HEK293 (cell line): ENCODE measurements around the gene NAV3.

Experiments used
- CTCF ChIA-PET: fragments of 350-600 bp; formaldehyde crosslinking; extraction: SDS; loops from one replicate; lab custom pipeline; 2021; ENCODE audit warnings: antibody characterized with exemption; lab: Yijun Ruan, JAX
- POLR2A ChIA-PET: fragments of 300-600 bp; formaldehyde crosslinking; extraction: SDS; loops from one replicate; lab custom pipeline; 2020; ENCODE audit warnings: antibody characterized with exemption, inconsistent platforms; lab: Yijun Ruan, JAX
- H3K27ac ChIP-seq: fragments of 200-500 bp; sonication (Bioruptor generic); 2 replicates; pipeline ENCODE4 v1.5.1; 2014; ENCODE audit warnings: low read depth, low read length, control low read depth, inconsistent platforms; ENCODE audit errors: extremely low read depth
- H3K36me3 ChIP-seq, 2 experiments: fragments of 200-500 bp in 1 of 2; sonication (Bioruptor generic) in 1 of 2; 1 replicate in 1 of 2; 2 replicates in 1 of 2; pipeline ENCODE4 v1.5.1; 2014 to 2017; ENCODE audit warnings: inconsistent platforms in 2 of 2, low read length in 2 of 2; ENCODE audit not compliant: control insufficient read depth in 2 of 2, insufficient read depth in 1 of 2
- H3K4me1 ChIP-seq: fragments of 200-500 bp; sonication (Bioruptor generic); 2 replicates; pipeline ENCODE4 v1.5.1; 2014; ENCODE audit warnings: mild to moderate bottlenecking, low read length, inconsistent platforms; ENCODE audit not compliant: control insufficient read depth, insufficient read depth
- H3K4me3 ChIP-seq: 2 replicates; pipeline ENCODE4 v1.5.1; 2011; ENCODE audit warnings: low read depth, mild to moderate bottlenecking, control low read depth, low read length, moderate library complexity
- H3K9me3 ChIP-seq: fragments of 200-500 bp; sonication (Bioruptor generic); 2 replicates; pipeline ENCODE4 v1.5.1; 2014; ENCODE audit warnings: low read depth, low read length, inconsistent platforms; ENCODE audit not compliant: control insufficient read depth, insufficient read depth
- GFI1B ChIP-seq: fragments of 450-650 bp; formaldehyde crosslinking; IDR thresholded peaks from 2 replicates; pipeline ENCODE4 v1.5.1; 2016; ENCODE audit warnings: missing biosample characterization, missing genetic modification characterization
- HOXD13 ChIP-seq: sonication (generic); formaldehyde crosslinking; IDR thresholded peaks from 2 replicates; pipeline ENCODE4 v1.8.0; 2022; ENCODE audit warnings: missing genetic modification reagents, borderline replicate concordance
- KLF7 ChIP-seq: fragments of 450-650 bp; formaldehyde crosslinking; IDR thresholded peaks from 2 replicates; pipeline ENCODE4 v1.5.1; 2016; ENCODE audit warnings: missing biosample characterization, missing genetic modification characterization, borderline replicate concordance
- OSR2 ChIP-seq: fragments of 450-650 bp; formaldehyde crosslinking; IDR thresholded peaks from 2 replicates; pipeline ENCODE4 v1.5.1; 2016; ENCODE audit warnings: missing biosample characterization, missing genetic modification characterization
- TRIM28 ChIP-seq: IDR thresholded peaks from 2 replicates; pipeline ENCODE4 v1.6.1; 2011; ENCODE audit warnings: low read length, control low read depth, borderline replicate concordance
- WT1 ChIP-seq: fragments of 450-650 bp; formaldehyde crosslinking; IDR thresholded peaks from 2 replicates; pipeline ENCODE4 v1.5.1; 2016; ENCODE audit warnings: missing biosample characterization, missing genetic modification characterization
- ZIC2 ChIP-seq: fragments of 450-650 bp; formaldehyde crosslinking; IDR thresholded peaks from 2 replicates; pipeline ENCODE4 v1.5.1; 2016; ENCODE audit warnings: missing biosample characterization, missing genetic modification characterization
- ZNF121 ChIP-seq: fragments of 450-650 bp; formaldehyde crosslinking; IDR thresholded peaks from 2 replicates; pipeline ENCODE4 v1.5.1; 2016; ENCODE audit warnings: missing biosample characterization, missing genetic modification characterization
- ZNF175 ChIP-seq: fragments of 450-650 bp; formaldehyde crosslinking; IDR thresholded peaks from 2 replicates; pipeline ENCODE4 v1.5.1; 2016; ENCODE audit warnings: missing biosample characterization, missing genetic modification characterization
- ZNF239 ChIP-seq: fragments of 450-650 bp; formaldehyde crosslinking; IDR thresholded peaks from 2 replicates; pipeline ENCODE4 v1.5.1; 2016; ENCODE audit warnings: missing biosample characterization, missing genetic modification characterization
- ZNF274 ChIP-seq, 2 experiments: fragments of 200-500 bp in 1 of 2; fragments of 450-650 bp in 1 of 2; sonication (Bioruptor generic) in 1 of 2; formaldehyde crosslinking in 1 of 2; IDR thresholded peaks; 2 replicates each; pipeline versions ENCODE4 v1.5.1 to v1.6.1; 2014 to 2016; ENCODE audit warnings: borderline replicate concordance in 1 of 2, inconsistent platforms in 1 of 2, low read length in 1 of 2, missing biosample characterization in 1 of 2, missing genetic modification characterization in 1 of 2
- ZNF302 ChIP-seq: fragments of 450-650 bp; formaldehyde crosslinking; IDR thresholded peaks from 2 replicates; pipeline ENCODE4 v1.5.1; 2016; ENCODE audit warnings: missing biosample characterization, missing genetic modification characterization, low read depth
- ZNF350 ChIP-seq: fragments of 450-650 bp; formaldehyde crosslinking; IDR thresholded peaks from 2 replicates; pipeline ENCODE4 v1.5.0; 2017; ENCODE audit warnings: missing biosample characterization, mild to moderate bottlenecking, missing genetic modification characterization
- ZNF501 ChIP-seq: fragments of 450-650 bp; formaldehyde crosslinking; IDR thresholded peaks from 2 replicates; pipeline ENCODE4 v1.5.1; 2016; ENCODE audit warnings: missing biosample characterization, missing genetic modification characterization
- ZNF510 ChIP-seq: fragments of 450-650 bp; formaldehyde crosslinking; IDR thresholded peaks from 2 replicates; pipeline ENCODE4 v1.5.1; 2018; ENCODE audit warnings: mild to moderate bottlenecking, missing genetic modification characterization, missing biosample characterization; ENCODE audit not compliant: insufficient replicate concordance
- ZNF610 ChIP-seq: fragments of 450-650 bp; formaldehyde crosslinking; IDR thresholded peaks from 2 replicates; pipeline ENCODE4 v1.5.1; 2016; ENCODE audit warnings: missing biosample characterization, missing genetic modification characterization, borderline replicate concordance
- ZNF707 ChIP-seq: fragments of 450-650 bp; formaldehyde crosslinking; IDR thresholded peaks from 2 replicates; pipeline ENCODE4 v1.5.1; 2016; ENCODE audit warnings: missing biosample characterization, missing genetic modification characterization
- ZNF791 ChIP-seq: fragments of 450-650 bp; formaldehyde crosslinking; IDR thresholded peaks from 2 replicates; pipeline ENCODE4 v1.5.1; 2016; ENCODE audit warnings: missing biosample characterization, missing genetic modification characterization
- ZSCAN30 ChIP-seq: fragments of 450-650 bp; IDR thresholded peaks from 2 replicates; pipeline ENCODE4 v1.5.1; 2018; ENCODE audit warnings: missing biosample characterization, mild to moderate bottlenecking, missing genetic modification characterization, moderate library complexity
- TF ChIP-seq, protein P1 (sequence below): fragments of 450-650 bp; formaldehyde crosslinking; IDR thresholded peaks from 2 replicates; pipeline ENCODE4 v1.5.1; 2016; ENCODE audit warnings: missing biosample characterization, missing genetic modification characterization, borderline replicate concordance
- TF ChIP-seq, protein P2 (sequence below): fragments of 450-650 bp; formaldehyde crosslinking; IDR thresholded peaks from 2 replicates; pipeline ENCODE4 v1.5.1; 2016; ENCODE audit warnings: missing biosample characterization, missing genetic modification characterization
- TF ChIP-seq, protein P3 (sequence below): fragments of 450-650 bp; formaldehyde crosslinking; IDR thresholded peaks from 2 replicates; pipeline ENCODE4 v1.5.1; 2016; ENCODE audit warnings: missing biosample characterization, missing genetic modification characterization

NAV3 gene

DNA sequence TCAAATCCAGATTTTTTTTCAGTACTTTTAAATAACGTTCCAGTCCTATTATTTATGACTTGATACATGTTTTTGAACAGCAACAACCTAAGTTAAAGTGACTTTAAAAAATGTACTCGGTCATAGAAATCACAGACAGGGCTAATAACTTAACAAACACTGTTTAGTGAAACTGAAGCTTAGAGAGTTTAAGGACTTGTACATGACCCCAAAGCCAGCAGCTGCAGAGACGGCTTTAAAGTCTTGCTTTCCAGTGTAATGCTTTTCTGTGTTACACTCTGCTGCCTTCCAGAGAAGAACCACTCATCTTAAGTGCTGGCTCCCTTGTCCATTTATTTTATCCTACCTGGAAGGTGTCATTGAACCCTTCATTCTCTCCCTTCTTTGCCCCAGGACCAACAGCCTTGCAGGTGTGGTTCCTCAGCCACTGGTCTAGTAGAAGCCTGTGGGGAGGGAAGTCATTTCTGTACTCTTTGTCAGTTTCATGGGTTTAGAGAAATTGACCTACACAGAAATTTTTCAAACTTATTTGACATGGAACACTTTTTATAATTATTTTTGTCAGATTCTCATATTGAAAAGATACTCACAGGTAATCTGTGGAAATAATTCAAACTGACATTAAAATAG is 60.9 kb downstream of the NAV3 start:
- Histone ChIP-seq H3K9me3 (no peaks in the 10 kb centered on the region), H3K4me1 (peaks cover 30% of the 10 kb centered on the region), H3K36me3 (no peaks in the 10 kb centered on the region), H3K4me3 (no peak overlapping the region), H3K27ac (no peak overlapping the region)
- ChIA-PET CTCF (interaction anchor here (0.7 kb wide), 1 partner anchor 15 kb away, joined by 3 read pairs; no protein-coding TSS in a partner anchor), POLR2A (no interaction called here)
- no peak for TF ChIP-seq ZNF791 (tag by site-specific recombination)
- TF ChIP-seq HOXD13 (CRISPR knock-in tag), result no peak
- TF ChIP-seq ZNF350 (tag by site-specific recombination), result no peak
- TF ChIP-seq, protein P1, sequence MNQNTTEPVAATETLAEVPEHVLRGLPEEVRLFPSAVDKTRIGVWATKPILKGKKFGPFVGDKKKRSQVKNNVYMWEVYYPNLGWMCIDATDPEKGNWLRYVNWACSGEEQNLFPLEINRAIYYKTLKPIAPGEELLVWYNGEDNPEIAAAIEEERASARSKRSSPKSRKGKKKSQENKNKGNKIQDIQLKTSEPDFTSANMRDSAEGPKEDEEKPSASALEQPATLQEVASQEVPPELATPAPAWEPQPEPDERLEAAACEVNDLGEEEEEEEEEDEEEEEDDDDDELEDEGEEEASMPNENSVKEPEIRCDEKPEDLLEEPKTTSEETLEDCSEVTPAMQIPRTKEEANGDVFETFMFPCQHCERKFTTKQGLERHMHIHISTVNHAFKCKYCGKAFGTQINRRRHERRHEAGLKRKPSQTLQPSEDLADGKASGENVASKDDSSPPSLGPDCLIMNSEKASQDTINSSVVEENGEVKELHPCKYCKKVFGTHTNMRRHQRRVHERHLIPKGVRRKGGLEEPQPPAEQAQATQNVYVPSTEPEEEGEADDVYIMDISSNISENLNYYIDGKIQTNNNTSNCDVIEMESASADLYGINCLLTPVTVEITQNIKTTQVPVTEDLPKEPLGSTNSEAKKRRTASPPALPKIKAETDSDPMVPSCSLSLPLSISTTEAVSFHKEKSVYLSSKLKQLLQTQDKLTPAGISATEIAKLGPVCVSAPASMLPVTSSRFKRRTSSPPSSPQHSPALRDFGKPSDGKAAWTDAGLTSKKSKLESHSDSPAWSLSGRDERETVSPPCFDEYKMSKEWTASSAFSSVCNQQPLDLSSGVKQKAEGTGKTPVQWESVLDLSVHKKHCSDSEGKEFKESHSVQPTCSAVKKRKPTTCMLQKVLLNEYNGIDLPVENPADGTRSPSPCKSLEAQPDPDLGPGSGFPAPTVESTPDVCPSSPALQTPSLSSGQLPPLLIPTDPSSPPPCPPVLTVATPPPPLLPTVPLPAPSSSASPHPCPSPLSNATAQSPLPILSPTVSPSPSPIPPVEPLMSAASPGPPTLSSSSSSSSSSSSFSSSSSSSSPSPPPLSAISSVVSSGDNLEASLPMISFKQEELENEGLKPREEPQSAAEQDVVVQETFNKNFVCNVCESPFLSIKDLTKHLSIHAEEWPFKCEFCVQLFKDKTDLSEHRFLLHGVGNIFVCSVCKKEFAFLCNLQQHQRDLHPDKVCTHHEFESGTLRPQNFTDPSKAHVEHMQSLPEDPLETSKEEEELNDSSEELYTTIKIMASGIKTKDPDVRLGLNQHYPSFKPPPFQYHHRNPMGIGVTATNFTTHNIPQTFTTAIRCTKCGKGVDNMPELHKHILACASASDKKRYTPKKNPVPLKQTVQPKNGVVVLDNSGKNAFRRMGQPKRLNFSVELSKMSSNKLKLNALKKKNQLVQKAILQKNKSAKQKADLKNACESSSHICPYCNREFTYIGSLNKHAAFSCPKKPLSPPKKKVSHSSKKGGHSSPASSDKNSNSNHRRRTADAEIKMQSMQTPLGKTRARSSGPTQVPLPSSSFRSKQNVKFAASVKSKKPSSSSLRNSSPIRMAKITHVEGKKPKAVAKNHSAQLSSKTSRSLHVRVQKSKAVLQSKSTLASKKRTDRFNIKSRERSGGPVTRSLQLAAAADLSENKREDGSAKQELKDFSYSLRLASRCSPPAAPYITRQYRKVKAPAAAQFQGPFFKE (tag by site-specific recombination), result no peak
- TF ChIP-seq ZSCAN30 (tag by site-specific recombination), result no peak
- no peak for TF ChIP-seq KLF7 (tag by site-specific recombination)
- no peak for TF ChIP-seq GFI1B
- TF ChIP-seq ZNF121 (tag by site-specific recombination), result no peak
- no peak for TF ChIP-seq ZNF302
- TF ChIP-seq, protein P2, sequence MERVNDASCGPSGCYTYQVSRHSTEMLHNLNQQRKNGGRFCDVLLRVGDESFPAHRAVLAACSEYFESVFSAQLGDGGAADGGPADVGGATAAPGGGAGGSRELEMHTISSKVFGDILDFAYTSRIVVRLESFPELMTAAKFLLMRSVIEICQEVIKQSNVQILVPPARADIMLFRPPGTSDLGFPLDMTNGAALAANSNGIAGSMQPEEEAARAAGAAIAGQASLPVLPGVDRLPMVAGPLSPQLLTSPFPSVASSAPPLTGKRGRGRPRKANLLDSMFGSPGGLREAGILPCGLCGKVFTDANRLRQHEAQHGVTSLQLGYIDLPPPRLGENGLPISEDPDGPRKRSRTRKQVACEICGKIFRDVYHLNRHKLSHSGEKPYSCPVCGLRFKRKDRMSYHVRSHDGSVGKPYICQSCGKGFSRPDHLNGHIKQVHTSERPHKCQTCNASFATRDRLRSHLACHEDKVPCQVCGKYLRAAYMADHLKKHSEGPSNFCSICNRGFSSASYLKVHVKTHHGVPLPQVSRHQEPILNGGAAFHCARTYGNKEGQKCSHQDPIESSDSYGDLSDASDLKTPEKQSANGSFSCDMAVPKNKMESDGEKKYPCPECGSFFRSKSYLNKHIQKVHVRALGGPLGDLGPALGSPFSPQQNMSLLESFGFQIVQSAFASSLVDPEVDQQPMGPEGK (tag by site-specific recombination), result no peak

DNA sequence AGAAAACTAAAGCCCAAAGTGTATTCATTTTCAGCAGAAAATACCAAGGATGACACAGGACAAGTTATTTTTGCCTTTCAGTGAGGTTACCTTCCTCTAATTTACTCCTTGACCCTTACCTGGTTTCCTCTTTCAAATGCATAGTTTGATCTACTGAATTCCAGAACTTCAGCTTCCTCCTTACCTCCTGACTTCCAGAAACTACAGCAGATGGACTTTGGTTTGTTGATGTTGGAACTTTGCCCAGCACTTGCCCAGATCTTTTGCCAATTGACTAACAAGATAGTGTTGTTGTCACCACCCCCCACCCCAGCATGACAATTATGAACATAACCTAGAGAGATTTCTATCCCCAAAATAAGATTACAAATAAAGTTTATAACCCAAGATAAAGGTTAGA is 63.2 kb downstream of the NAV3 start:
- H3K4me1 ChIP-seq, result peaks cover 34% of the 10 kb centered on the region
- POLR2A ChIA-PET, result no interaction called here
- H3K27ac ChIP-seq, result no peak overlapping the region
- CTCF ChIA-PET, result interaction anchor here (0.8 to 1.9 kb wide), 2 partner anchors 32 to 33 kb away, joined by 3 to 11 read pairs; no protein-coding TSS in a partner anchor
- no peak overlapping the region for H3K4me3 ChIP-seq
- no peaks in the 10 kb centered on the region for H3K9me3 ChIP-seq
- no peaks in the 10 kb centered on the region for H3K36me3 ChIP-seq
- TF ChIP-seq ZNF274 (IDR thresholded peaks at IDR 0.05; ENCODE audit: low read length), result no peak
- no peak for TF ChIP-seq ZNF274 (tag by site-specific recombination; IDR thresholded peaks at IDR 0.05; ENCODE audit: borderline replicate concordance)
- no peak for TF ChIP-seq ZIC2 (tag by site-specific recombination)
- TF ChIP-seq ZNF707 (tag by site-specific recombination), result no peak
- TF ChIP-seq ZNF175, result no peak
- peak; percentile 39; the same call in 1 of the 2 replicates for TF ChIP-seq TRIM28
- TF ChIP-seq, protein P3, sequence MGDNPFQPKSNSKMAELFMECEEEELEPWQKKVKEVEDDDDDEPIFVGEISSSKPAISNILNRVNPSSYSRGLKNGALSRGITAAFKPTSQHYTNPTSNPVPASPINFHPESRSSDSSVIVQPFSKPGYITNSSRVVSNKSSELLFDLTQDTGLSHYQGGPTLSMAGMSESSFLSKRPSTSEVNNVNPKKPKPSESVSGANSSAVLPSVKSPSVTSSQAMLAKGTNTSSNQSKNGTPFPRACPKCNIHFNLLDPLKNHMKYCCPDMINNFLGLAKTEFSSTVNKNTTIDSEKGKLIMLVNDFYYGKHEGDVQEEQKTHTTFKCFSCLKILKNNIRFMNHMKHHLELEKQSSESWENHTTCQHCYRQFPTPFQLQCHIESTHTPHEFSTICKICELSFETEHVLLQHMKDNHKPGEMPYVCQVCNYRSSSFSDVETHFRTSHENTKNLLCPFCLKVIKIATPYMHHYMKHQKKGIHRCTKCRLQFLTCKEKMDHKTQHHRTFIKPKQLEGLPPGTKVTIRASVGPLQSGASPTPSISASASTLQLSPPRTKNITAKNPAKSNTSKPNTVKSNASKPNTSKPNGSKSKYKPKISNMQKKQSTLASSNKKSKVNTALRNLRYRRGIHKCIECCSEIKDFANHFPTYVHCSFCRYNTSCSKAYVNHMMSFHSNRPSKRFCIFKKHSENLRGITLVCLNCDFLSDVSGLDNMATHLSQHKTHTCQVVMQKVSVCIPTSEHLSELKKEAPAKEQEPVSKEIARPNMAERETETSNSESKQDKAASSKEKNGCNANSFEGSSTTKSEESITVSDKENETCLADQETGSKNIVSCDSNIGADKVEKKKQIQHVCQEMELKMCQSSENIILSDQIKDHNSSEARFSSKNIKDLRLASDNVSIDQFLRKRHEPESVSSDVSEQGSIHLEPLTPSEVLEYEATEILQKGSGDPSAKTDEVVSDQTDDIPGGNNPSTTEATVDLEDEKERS (tag by site-specific recombination), result no peak
- no peak for TF ChIP-seq ZNF510 (tag by site-specific recombination)
- no peak for TF ChIP-seq ZNF239
- TF ChIP-seq OSR2 (tag by site-specific recombination), result peak; percentile 48; the same call in 1 of the 2 replicates
- TF ChIP-seq ZNF501 (tag by site-specific recombination), result no peak
- peak; percentile 37; the same call in 1 of the 2 replicates for TF ChIP-seq WT1 (tag by site-specific recombination)
- no peak for TF ChIP-seq ZNF610 (tag by site-specific recombination)
